Daoy (cell line): ENCODE results near the gene MRNIP. TPM values are rescaled to one million over a fixed set of nuclear protein-coding genes. Genes with fewer than 3 reads are reported as not detected.
A peak's percentile ranks its signal among the peaks of the same experiment; 100 is the strongest.
"Not testable (repeated sequence)": the region's sequence is repeated elsewhere in the genome, so short reads cannot be mapped to it uniquely, and the experiment has no call there.

Experiments used
- DNase-seq: peaks from one replicate; pipeline ENCODE4 v3.0.0-alpha.2; 2015; ENCODE audit warnings: low read depth
- total RNA-seq: library from RNA; depleted of rRNA; stranded (reverse); fragments of >200 nt; shearing (Covaris generic); gene quantifications from 2 replicates; pipeline ENCODE4 v1.2.3, GENCODE V29; 2014

The MRNIP gene
- total RNA-seq, 1 experiment from 2014 or later: 9.2 TPM

DNA sequence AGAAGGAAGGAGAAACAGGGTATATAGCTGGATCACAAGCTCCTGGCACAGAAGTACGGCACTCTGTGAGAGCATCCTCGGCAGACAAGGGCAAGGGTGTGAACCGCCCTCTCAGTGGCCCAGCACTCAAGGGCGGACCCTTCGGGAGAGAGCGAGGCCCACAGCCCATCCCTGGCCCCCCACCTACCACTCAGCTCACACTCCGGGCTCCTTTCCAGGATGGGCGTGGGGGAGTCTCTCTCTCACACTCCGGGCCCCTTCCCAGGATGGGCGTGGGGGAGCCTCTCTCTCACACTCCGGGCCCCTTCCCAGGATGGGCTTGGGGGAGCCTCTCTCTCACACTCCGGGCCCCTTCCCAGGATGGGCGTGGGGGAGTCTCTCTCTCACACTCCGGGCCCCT is 12.9 kb upstream of the MRNIP start:
- DNase-seq: not testable (repeated sequence)

DNA sequence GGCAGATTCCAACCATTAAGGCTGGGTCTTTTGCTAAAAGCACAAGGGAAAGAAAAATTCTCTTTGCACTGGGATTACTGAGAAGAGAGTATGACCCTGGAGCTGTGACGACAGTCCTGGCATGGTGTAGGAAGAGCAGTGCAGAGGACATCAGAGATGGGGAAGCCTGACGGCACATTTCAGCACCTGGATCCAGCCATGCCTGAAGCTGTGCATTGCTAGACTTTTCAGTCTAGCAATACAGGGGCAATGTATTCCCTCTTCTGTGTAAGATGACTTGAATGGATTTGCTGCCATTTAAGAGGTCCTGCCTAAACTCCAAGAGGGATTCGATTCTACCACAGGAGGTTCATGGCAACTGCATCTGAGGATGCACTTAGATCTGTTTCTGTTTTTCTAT is 12.3 kb upstream of the MRNIP start:
- no peak for DNase-seq

DNA sequence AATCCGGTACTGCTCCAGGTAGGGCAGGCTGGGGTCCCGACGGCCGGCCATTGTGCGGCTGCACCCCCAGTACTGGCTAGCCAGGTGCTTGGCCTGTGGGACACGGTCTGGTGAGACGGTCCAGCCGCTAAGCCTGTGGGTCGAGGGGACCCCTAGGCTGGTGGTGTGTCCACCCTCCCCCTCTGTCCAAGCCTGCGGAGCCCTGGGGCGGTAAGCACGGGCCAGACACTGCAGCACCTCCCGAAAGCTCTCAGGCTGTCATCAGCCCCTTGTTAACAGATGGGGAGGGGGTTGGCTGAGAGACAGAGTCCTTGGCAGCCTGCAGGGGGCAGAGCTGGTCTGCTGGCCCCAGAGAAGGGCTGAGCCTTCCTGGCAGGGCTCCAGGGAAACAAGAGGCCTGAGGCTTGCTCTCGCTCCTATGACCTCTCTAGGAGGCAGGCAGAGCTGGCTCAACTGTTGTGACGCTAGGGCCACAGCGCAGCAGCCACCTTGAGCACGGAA is 11.8 kb upstream of the MRNIP start:
- peak; percentile 41 for DNase-seq

DNA sequence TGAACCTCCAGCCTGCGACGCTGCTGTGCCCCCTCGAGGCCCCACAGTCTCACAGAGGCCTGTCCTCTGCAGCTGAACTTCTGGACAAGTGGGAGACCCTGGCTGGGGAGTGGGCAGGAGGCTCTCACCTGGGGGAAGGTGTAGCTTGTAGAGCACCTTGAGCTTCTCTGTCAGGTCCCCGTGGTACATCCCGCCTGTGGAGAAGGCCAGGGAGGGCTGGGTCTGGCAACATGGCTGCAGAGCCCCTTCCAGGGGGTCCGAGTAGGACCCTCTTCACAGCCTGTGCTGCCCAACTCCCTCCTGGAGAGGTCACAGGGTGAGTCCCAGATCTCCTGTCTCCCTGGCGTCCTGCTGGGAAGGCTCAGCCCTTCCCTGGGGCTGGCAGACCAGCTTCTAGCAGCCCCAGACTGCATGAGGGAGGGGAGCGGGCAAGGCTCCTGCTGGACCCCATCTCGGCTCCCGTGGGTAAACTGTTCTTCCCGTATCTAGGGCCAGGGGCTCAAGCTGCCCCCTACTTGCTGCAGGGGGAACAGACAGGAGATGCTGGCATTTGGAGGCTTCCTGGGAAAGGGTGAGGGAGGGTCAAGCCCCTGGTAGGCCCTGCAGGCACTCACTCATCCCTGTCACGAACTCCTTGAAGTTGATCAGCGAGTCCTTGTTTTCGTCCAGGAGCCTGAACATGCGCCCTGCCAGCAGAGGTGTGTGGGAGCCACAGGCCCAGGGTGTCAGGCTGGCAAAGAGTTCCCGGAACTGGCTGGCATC is 11.2 kb upstream of the MRNIP start:
- DNase-seq: no peak

DNA sequence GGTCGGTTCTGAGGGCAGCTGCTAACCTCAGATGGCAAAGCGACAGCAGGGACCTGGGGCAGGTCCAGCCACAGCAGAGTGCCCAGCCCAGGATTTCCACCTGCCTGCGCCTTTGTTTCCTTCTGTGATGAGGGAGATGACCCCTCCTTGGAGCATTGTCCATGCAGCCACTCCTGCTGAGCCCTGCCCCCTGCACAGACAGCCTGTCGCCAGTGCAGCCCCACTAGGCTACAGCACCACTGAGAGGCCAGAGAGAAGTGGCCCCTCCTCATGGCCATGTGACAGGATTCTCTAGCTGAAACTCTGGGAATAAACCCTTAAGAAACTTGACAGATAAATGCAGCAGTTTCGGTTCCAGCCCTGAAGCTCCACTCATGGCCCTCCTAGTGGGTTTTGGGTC is 10.5 kb upstream of the MRNIP start:
- no peak for DNase-seq

DNA sequence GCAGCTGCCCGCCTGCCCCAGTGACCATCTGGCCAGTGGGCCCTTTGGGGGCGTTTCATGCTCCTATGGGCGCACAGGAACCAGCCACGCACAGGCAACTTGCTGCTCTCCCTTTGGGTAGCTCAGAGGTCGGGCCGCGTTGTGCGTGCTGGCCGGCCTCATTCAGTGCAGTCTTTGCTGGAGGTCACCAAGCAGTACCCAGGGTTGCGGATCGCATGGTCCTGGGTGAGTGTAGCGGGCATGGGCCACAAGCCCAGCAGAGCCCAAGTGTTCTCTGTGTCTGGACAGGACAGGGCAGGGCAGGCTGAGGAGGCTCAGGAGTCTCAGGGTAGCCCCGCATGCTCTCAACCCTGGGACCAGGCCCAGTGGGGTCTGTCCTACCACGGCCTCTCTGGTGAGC is 9.9 kb upstream of the MRNIP start:
- DNase-seq: no peak

DNA sequence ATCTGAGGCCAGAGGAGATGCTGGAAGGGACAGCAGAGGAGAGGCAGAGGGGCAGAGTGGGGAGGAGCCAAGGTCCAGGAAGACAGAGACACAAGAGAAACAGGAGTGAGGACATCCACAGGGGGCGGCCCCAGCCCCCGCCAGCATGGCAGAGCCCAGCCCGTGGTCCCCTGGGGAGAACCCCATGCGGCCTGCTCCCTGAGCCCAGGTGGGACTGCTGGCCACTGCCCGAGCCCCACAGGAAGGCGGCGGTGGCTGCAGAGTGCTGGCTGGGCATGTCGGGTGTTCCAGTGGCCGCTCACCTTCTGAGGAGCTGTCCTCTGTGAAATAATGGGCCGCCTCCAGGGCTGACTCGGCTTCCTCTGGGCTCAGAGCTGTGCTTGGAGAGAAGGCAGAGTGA is 8.9 kb upstream of the MRNIP start:
- DNase-seq: no peak

DNA sequence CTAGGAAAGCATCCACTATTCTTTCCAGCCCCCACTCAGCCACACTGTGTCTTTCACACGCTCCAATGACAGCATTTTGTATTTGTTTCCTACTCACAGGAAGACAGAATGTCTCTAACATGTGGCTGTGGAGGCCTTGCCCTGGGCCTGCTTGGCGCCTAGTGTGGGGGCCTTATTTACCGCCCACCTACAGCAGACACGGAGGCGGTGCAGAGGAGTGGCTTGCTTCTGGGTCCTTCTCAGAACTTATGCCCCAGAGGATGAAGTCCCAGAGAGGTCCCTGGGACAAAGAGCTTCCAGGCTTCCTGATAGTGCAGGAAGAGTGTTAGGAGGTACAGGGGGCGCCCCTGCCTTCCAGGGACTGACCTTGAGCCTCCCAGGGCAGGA is 8.5 kb upstream of the MRNIP start:
- DNase-seq: no peak

DNA sequence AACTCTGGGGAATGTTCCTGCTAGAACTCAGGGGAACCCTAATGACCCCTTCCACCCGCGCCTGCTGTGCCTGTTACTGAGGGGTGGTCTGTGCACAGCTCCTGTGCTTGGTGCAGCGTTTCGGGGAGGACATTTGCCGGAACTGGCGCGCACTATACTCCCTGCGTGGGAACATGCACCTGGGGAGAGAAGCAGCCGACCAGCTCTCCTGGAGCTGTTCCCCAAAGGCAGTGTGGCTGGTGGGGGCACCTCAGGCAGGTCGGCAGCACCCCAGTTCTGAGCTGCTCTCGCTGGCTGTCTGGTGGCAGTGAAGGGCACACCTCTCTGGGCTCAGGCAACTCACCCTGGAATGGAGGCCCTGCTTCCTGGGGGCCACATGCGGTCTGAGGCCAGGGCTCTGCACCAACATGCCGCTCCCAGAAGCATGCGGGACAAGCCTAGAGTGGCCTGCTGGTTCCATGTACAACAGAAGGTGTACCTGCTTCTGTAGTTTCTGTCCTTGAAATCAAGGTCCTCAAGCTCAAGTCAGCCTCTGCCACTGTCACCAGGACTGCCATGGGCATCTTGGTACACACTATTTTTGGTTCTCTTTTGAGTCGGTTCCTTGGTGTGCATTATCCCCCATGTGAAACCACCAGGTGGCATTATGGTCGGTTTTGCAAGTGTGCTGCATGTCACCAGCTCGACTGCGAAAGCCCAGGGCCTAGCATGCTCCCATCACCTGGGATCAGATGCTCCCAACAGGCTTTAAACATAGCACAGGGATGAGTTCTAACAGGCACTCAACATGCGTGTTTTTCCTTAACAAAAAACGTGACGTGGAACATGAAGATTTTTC is 7.8 kb upstream of the MRNIP start:
- no peak for DNase-seq

DNA sequence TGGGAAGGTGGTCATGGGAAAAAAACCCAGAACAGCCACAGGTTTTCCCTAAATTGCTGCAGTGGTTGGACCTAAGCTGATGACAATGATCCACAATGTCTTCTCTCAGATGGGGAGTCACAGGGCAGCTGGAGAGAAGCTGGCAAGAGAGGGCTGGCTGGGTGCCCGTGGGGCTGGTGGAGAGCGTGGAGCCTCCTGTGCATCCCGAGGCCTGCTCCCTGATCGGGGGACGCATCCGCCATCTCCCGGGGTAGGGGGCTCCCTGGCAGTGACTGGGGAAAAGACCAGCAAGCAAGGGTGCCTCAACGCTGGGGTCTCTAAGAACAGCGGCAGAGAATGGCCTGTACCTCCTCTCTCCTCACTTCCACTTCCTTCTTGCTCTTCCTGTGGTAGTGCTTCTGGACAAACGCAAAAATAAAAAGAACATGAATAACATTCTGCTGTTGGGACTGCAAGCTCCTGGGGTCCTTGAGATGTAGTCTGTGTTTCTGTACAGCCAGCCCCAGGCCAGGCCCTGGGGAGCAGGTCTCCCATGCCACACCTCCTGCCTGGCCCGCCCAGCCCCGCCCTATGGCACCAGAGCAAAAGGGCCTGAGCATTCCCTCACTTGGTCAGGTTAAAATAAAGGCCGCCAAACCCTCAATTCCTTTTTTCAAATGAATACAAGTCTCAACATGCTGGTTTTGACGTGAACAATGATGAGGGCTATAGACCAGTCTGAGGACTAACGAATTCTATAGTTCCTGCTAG is 7.0 kb upstream of the MRNIP start:
- DNase-seq: no peak

DNA sequence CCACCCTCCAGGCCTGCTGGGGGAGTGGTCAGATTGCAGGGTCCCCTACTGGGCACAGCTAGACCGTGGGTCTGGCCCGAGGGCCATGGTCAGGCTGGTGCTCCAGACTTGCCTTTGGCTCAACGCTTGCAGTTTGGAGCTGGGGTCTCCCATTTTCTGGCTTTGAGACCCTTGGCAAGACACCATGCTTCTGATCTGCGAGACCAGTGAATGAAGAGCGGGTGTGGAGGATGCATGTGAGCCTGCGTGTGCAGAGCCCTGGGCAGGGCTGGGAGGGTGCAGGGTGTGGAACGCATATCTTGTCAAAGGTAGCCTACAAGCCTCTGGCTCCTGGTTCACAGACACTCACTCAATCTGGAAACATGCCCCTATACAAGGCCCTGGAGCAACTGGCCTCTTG is 6.1 kb upstream of the MRNIP start:
- DNase-seq: no peak

DNA sequence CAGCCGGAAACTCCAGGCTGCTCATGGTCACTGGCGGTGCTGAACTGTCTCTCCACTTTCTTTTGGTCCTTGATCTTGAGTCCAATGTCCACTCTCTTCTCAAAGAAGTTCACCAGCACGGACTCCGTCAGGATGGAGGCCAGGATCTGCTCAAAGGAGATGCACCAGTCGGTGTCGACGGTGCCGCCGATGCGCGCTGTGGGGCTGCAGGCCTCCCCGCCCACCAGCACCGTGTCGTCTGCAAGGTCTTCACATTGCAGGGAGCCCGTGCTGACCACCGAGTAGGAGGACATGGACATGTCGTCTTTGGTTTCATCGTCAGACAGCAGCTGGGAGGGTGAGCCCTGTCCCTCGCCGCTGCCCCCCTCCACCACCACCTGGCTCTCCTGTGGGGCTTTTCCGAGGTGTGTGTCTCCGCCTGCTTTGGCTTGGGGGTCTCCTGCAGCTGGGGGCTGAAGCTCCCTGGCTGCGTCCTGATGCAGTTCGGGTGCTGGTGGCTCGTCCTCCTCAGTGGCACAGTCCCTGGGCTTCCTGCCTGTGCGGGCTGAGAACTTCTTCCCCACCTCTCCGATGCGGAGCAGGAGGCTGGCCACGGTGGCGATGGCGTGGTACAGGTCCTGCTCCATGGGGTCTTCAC is 5.0 kb upstream of the MRNIP start:
- no peak for DNase-seq

DNA sequence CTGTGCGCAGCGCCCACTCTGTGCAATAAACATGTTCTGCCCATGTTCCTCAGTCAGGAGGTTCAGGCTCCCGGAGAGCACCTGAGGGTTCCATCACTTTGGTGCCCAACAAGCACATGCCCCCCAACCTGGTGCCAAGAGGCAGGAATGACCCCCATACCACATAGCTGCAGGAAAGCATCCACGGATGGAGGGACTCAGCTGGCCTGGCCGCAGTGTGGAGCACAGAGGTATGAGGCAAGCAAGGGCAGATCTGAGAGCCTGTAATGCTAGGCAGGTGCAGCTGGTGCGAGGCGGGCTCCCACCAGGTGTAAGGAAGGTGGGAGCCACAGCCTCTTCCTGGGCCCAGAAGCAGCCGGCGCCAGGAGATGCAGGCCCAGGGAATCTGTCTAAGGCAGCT is 4.3 kb upstream of the MRNIP start:
- no peak for DNase-seq

DNA sequence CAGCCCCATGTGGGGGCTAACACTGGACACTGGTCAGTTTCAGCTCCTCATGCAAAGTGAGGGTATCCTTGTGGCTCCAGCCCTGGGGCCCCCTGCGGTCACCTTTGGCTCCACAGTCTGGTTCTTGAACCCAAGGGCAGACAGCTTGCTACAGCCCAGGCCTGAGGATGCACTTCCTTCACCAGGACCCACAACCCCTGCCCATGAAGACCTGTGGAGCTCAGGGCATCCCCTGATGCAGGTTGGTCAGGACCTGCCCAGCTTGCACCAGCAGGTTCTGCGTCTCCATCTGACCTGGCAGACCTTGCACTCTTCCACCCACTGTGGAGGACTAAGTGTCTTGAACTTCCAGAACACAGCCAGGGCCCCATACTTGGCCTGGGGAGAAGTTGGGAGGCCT is 3.7 kb upstream of the MRNIP start:
- no peak for DNase-seq

DNA sequence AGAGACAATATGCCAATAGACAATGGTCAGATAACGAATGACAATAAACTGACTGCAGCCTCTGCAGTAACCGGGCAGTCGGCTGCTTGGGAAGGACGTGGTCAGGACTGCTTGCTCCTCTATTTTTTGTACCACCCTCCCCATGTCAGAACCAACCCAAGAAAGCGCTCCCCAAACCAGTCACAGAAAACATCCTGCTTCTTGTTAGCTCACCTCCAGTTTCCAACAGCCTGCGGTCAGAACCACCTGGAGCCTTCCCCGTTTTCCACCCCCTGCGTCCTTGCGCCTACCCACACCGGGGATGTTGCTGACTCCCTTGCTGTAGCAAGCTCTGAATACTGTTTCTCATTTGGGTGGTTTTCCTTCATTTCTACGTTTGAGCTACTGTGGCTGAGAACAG is 1.7 kb upstream of the MRNIP start:
- no peak for DNase-seq

DNA sequence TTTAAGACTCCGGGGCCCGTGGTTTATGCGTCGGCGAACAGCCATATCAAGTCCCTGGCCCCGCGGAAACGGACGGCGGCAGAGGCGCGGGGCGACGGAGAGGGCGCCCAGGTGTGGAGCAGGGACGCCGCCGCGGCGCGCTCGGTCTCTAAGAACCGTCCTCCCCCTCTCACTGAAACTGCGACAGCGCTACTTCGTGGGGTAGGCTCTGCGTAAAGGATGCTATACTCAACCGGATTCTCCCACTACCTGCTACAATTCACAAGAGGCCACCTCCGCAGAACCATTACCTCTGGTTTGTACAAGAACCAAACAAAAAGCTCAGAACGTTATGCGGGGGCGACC is 404 bp downstream of the MRNIP start:
- DNase-seq: peak; percentile 48

DNA sequence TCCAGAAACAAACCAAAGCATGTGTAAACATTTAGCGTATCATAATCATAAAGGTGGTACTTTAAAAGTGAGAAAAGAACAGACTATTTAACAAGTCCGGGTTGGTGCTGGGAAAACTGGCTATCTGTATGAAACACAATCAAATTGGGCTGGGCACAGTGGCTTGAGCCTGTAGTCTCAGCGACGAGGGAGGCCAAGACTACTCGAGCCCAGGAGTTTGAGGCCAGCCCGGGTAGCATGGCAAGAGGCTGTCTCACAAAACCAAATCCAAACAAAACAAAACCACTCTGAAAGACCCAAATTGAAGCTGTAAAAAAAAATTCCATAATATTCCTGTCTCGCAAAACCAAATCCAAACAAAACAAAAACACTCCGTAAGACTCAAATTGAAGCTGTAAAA is 4.3 kb downstream of the MRNIP start:
- DNase-seq: no peak

DNA sequence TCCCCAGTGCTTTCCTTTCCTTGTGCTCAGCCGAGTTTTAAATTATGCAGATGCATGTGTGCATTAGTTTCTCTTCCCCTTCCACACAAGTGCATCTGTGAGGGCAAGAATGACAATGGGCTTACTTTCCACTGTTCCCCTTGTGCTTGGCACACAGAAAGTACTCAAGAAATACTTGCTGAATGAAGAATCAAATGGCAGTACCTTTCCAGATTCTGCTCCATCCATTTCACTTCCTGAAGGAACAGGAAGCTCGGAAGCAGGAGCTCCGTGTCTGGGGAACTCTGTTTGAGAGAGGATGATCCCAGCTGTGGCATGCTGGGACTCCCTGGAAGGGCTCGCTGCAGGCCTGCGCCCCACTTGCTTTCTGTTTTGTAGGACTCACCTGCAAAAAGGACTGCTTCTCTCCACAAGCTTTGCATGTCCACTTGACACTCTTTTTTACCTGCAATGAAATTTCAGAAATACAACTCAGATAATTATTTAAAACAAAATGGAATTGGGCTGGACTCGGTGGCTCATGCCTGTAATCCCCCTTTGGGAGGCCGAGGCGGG is 5.5 kb downstream of the MRNIP start:
- no peak for DNase-seq

DNA sequence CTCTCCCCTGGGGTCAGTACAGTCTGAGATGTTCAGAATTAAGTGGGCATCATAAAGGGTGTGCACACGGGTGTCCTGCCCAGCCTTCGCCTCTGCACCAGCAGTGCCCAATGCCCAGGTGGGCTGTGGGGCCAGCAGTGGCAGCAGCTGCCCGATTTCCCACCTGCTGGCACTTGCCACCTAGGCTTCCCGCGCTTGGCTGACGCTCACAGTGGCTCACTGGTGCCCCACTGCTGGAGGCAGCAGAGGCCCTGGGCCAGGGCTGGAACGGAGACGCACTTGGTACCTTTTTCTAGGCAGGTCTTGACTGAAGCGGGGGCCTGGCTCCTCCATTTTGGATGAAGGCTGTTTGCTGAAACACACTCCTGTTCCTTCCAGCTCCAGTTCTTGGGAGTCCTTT is 17.0 kb downstream of the MRNIP start:
- DNase-seq: no peak

DNA sequence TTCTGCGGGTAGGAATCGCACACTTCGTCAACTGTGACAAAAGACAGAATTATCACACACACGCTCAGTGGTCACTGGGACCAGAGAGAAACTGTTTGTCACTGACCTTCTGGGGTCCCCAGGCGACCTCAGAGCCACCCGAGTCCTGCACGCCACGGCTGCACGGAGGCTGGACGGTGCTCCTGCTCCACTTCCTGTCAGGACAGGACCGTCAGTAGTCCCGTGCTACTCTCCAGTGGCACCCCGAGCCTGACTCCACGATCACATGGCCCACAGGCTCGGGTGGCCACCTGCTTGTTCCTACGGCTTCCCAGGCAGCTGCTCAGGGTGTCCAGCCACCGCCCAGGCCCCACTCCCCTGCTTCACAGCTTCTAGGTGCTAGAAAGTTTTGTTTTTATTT is 17.9 kb downstream of the MRNIP start:
- DNase-seq: no peak

DNA sequence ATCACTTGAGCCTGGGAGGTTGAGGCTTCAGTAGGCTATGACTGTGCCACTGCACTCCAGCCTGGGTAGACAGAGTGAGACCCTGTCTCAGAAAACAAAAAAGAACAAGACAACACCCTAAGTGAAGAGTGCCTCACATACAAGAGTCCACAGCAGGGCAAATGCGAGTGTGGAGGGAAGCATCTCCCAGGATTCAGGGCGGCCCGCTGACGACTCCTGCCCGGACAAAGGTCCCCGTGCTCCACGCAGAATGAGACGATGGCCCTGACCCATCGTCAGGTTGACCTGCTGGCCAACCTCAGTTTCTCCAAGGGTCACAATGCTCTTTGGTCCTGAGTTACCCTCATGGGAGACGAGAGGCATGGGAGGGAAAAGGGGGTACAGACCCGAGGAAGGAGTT is 18.3 kb downstream of the MRNIP start:
- no peak for DNase-seq
